Heart left ventricle (tissue), 16 donors: ENCODE data around the gene HBEGF. TPM values are rescaled to one million over a fixed set of nuclear protein-coding genes. Genes with fewer than 3 reads are reported as not detected.

ENCODE experiments used
- ATAC-seq, 4 donors: fragments of 200-7000 bp; cut with Tn5 transposase; one replicate each; pipeline ENCODE4 v1.9.1; 2020 to 2022; ENCODE audit warnings: moderate library complexity in 4 of 4, mild to moderate bottlenecking in 3 of 4, moderate number of reproducible peaks in 1 of 4
- DNase-seq, 5 donors: peaks; one replicate each; pipeline ENCODE4 v3.0.0-alpha.2; 2020
- H3K27ac ChIP-seq, 12 donors: fragments of 200-600 bp; sonication (generic) in 4 of 12; one replicate each; pipeline versions ENCODE4 v1.5.0 to v1.8.0; 2016 to 2022; ENCODE audit warnings: mild to moderate bottlenecking in 2 of 12
- H3K27me3 ChIP-seq, 9 donors: fragments of 200-600 bp; sonication (generic) in 2 of 9; one replicate each; pipeline versions ENCODE4 v1.5.1 to v1.8.0; 2016 to 2022; ENCODE audit warnings: mild to moderate bottlenecking in 3 of 9
- H3K36me3 ChIP-seq, 9 donors: fragments of 200-600 bp; sonication (generic) in 2 of 9; one replicate each; pipeline versions ENCODE4 v1.5.0 to v1.8.0; 2018 to 2022; ENCODE audit warnings: mild to moderate bottlenecking in 2 of 9
- H3K4me1 ChIP-seq, 12 donors: fragments of 200-600 bp; sonication (generic) in 4 of 12; one replicate each; pipeline versions ENCODE4 v1.5.0 to v1.8.0; 2016 to 2022; ENCODE audit warnings: mild to moderate bottlenecking in 3 of 12
- H3K4me3 ChIP-seq, 12 donors: fragments of 200-600 bp; sonication (generic) in 4 of 12; one replicate each; pipeline versions ENCODE4 v1.5.0 to v1.8.0; 2017 to 2022; ENCODE audit warnings: mild to moderate bottlenecking in 9 of 12, moderate library complexity in 4 of 12
- H3K9me3 ChIP-seq, 12 donors: fragments of 200-600 bp; sonication (generic) in 4 of 12; one replicate each; pipeline versions ENCODE4 v1.5.0 to v1.8.0; 2016 to 2022; ENCODE audit warnings: mild to moderate bottlenecking in 1 of 12
- POLR2A ChIP-seq, 2 donors: fragments of 450-650 bp; IDR thresholded peaks; one replicate each; pipeline ENCODE4 v1.6.1; 2017; ENCODE audit warnings: antibody characterized with exemption in 2 of 2, mild to moderate bottlenecking in 2 of 2, moderate library complexity in 2 of 2
- WGBS, 4 donors: extraction: QIAGEN DNeasy Blood & Tissue Kit in 2 of 4; methylation state at CpG; one replicate each; pipeline versions ENCODE4 v1.1.5 to v1.1.7; 2013 to 2018; 5-methylcytosine and 5-hydroxymethylcytosine counted together
- intact Hi-C, 10 donors: fragments of 100-400 bp; cut with DNase I; formaldehyde crosslinking; loops; one replicate each; pipeline versions ENCODE4 v1.11.1 to v1.14.2; 2022
- polyA plus RNA-seq, 2 donors: library from polyadenylated mRNA; stranded (reverse); fragments of 200-250 nt; gene quantifications; one replicate each; pipeline ENCODE4 v1.2.3, GENCODE V29; 2013
- total RNA-seq, 9 donors: library from RNA; depleted of rRNA in 2 of 9; stranded (reverse); fragments of >200 nt in 2 of 9; fragmentation: NEBNext Ultra II Directional in 3 of 9; extraction: Animal tissue kit (Norgen Biotek cat#: 25700) in 3 of 9; gene quantifications; one replicate each; pipeline versions ENCODE4 v1.1.0 to v1.2.4, GENCODE V29; 2016 to 2023
- TF ChIP-seq, protein P1 (sequence below), 12 donors: fragments of 200-600 bp; sonication (generic) in 4 of 12; IDR thresholded peaks; one replicate each; pipeline versions ENCODE4 v1.5.0 to v1.8.0; 2018 to 2022; ENCODE audit warnings: antibody characterized with exemption in 12 of 12, mild to moderate bottlenecking in 5 of 12
- donor health status: ischemic (EF 13 %, LVEDD 7.1; RV severe dilation, severe dysfunction).
- donor health status: healthy with polysubstance abuse.
- donor health status: DM: no; HTN: yes; CAD: no.
- donor health status: DM: no; HTN: no; CAD: no.
- donor health status: ischemic (EF 25% LVEDD 6.9; RV normal size, moderate dysfunction).
- donor health status: ischemic (EF 25% LVEDD 5.7; RV mildly dilated, moderate dysfunction).
- donor health status: healthy.
- donor health status: DM: yes; HTN: yes; CAD: no.
- donor health status: ischemic (EF 35%, LVEDD 5.7; RV mildly dilated, moderate dysfunction).
- donor health status: nonischemic (EF 11% LVEDD 7.7; RV severe dilation, severe dysfunction).
- donor health status: DM: yes; HTN: yes; CAD: no.
- donor health status: PGD.
- donor health status: ischemic (EF 29% LVEDD 5.4; RV normal size, mild dysfunction).
- donor health status: nonischemic (EF 23%, LVEDD 6.1; RV moderate dilation, normal function).

The HBEGF gene
- total and polyA plus RNA-seq, 11 donors: 18.2 to 60.1 (median 34.9) TPM

DNA sequence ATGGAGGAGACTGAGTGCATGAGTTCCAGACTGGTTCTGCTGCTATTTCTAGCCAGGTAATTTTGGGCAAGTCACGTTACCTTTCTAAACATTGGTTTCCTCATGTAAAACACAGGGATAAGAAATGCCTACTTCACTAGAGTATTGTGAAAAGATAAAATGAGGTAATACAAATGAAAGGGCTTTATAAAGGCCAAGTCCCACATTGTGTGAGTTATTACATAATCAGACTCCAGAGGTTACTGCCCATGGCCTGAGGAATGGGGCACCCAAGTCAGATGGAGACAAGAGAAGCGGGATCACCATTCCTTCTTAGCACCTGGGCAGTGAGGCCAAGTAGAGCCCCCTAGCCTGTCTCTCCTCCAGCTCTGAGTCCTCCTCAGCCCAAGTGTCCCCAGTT lies 7.5 kb downstream of the HBEGF start:
- intact Hi-C loops: loop anchor here in 2 of 10 donors (5.0 kb wide), 1 partner anchor 37 kb away; the partner anchor contains the start of gene PFDN1 (in 2 of the 2)
- no peak overlapping the region for H3K4me3 ChIP-seq
- peaks cover 0 to 85% (median 57%) of the 10 kb centered on the region in 9 donors for H3K36me3 ChIP-seq
- DNase-seq (no peak), ATAC-seq (no peak)
- no peak for TF ChIP-seq POLR2A (IDR thresholded peaks at IDR 0.05)
- TF ChIP-seq, protein P1, sequence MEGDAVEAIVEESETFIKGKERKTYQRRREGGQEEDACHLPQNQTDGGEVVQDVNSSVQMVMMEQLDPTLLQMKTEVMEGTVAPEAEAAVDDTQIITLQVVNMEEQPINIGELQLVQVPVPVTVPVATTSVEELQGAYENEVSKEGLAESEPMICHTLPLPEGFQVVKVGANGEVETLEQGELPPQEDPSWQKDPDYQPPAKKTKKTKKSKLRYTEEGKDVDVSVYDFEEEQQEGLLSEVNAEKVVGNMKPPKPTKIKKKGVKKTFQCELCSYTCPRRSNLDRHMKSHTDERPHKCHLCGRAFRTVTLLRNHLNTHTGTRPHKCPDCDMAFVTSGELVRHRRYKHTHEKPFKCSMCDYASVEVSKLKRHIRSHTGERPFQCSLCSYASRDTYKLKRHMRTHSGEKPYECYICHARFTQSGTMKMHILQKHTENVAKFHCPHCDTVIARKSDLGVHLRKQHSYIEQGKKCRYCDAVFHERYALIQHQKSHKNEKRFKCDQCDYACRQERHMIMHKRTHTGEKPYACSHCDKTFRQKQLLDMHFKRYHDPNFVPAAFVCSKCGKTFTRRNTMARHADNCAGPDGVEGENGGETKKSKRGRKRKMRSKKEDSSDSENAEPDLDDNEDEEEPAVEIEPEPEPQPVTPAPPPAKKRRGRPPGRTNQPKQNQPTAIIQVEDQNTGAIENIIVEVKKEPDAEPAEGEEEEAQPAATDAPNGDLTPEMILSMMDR (IDR thresholded peaks at IDR 0.05): no peak
- no peaks in the 10 kb centered on the region for H3K9me3 ChIP-seq
- peak overlapping the region in 7 of 12 donors; percentile 1 to 99 (median 75) for H3K27ac ChIP-seq
- H3K27me3 ChIP-seq: no peaks in the 10 kb centered on the region
- peaks cover 8 to 95% (median 78%) of the 10 kb centered on the region in 12 donors for H3K4me1 ChIP-seq
- WGBS, 4 donors: 71 to 86% (median 78%) methylated on average over 2 of the region's 2 CpGs

DNA sequence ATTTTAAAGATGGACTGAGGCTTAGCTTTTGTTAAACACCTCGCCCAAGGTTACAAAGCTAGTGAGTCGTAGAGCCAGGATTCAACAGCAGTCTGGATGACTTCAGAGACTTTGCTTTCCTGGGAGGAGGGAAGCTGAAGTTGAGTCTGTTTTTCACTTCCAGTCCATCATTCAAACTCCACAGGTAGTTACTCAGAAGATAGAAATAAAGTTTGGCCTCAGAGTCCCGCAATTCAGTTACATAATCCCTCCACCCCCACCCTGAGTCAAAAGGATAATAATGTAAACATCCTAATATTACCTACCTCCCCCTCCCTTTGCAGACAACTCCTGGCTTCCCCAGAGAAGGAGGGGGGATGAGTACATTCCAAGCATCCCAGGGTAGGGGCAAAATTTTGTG lies 8.1 kb downstream of the HBEGF start:
- intact Hi-C loops: loop anchor here in 2 of 10 donors (5.0 kb wide), 1 partner anchor 36 kb away; the partner anchor contains the start of gene PFDN1 (in 2 of the 2)
- Histone ChIP-seq H3K27ac (peak overlapping the region in 7 of 12 donors; percentile 41 to 99 (median 76)), H3K27me3 (no peaks in the 10 kb centered on the region), H3K4me3 (no peak overlapping the region), H3K9me3 (no peaks in the 10 kb centered on the region), H3K36me3 (peaks cover 0 to 86% (median 63%) of the 10 kb centered on the region in 9 donors), H3K4me1 (peaks cover 6 to 90% (median 72%) of the 10 kb centered on the region in 12 donors)
- ATAC-seq (no peak), DNase-seq (no peak)
- TF ChIP-seq POLR2A (IDR thresholded peaks at IDR 0.05): no peak
- TF ChIP-seq, protein P1 (IDR thresholded peaks at IDR 0.05): no peak
- WGBS, 4 donors: 60 to 71% (median 64%) methylated on average over 3 of the region's 3 CpGs

DNA sequence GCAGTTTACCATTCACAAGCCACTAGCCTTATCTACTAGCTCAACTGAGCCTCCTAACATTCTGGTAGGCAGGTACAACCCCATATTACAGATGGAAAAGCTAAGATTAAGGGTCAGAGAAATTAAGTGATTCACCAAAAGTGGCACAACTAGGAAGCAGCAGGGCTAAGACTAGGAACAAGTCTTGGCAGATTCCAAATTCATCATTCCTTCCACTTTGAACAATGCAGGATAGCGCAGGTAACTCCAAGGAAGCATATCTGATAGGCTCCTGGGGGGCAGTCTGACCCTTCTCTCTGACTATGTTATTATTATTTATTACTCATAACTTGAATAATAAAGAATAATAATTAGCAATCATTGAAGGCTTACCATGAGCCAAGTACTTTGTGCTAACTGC lies 8.5 kb downstream of the HBEGF start:
- Histone ChIP-seq H3K4me1 (peaks cover 3 to 86% (median 68%) of the 10 kb centered on the region in 12 donors), H3K9me3 (no peaks in the 10 kb centered on the region), H3K4me3 (no peak overlapping the region), H3K27ac (peak overlapping the region in 9 of 12 donors; percentile 4 to 99 (median 75)), H3K27me3 (no peaks in the 10 kb centered on the region), H3K36me3 (peaks cover 0 to 87% (median 68%) of the 10 kb centered on the region in 9 donors)
- intact Hi-C loops: loop anchor here in 2 of 10 donors (5.0 kb wide), 1 partner anchor 36 kb away; the partner anchor contains the start of gene PFDN1 (in 2 of the 2)
- DNase-seq (no peak), ATAC-seq (no peak)
- TF ChIP-seq POLR2A (IDR thresholded peaks at IDR 0.05): no peak
- TF ChIP-seq, protein P1 (IDR thresholded peaks at IDR 0.05): no peak
- 94 to 98% (median 97%) methylated on average over 1 of the region's 1 CpG for WGBS, 4 donors

DNA sequence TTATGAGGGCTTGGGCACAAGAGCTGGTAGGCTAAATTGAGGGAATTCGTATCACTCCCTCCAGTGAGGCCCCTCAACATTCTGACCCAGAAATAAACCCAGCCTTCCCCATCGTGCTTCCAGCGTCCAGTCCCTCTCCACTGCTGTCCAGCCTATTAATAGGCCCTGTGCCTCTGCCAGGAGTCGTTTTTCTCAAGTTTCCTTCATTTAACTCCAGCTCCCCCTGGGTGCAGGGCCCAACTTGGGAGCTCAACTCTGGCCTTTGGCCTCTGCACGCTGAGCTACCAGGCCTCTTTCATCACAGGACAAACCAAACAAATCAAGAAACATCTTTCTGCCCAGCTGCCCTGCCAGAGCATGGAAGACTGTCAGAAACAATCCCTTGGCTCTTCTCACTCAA lies 10.0 kb downstream of the HBEGF start:
- DNase-seq (peak in 4 of 5 donors; percentile 48 to 68 (median 51)), ATAC-seq (peak; percentile 46 to 57 (median 55))
- TF ChIP-seq, protein P1 (IDR thresholded peaks at IDR 0.05): peak in 1 of 12 donors; percentile 33
- no peak for TF ChIP-seq POLR2A (IDR thresholded peaks at IDR 0.05)
- Histone ChIP-seq H3K4me3 (no peak overlapping the region), H3K27me3 (no peaks in the 10 kb centered on the region), H3K36me3 (peaks cover 0 to 89% (median 65%) of the 10 kb centered on the region in 9 donors), H3K9me3 (no peaks in the 10 kb centered on the region), H3K4me1 (peaks cover 3 to 71% (median 53%) of the 10 kb centered on the region in 12 donors), H3K27ac (peak overlapping the region; percentile 16 to 79 (median 70))
- intact Hi-C loops: loop anchor here in 2 of 10 donors (5.0 kb wide), 1 partner anchor 34 kb away; the partner anchor contains the start of gene PFDN1 (in 2 of the 2)
- WGBS, 4 donors: 21 to 26% (median 24%) methylated on average over 5 of the region's 5 CpGs
